ACC112 (cell line): ENCODE measurements around the gene ACTA1.
A peak's percentile ranks its signal among the peaks of the same experiment; 100 is the strongest.
"Not testable (repeated sequence)": the region's sequence is repeated elsewhere in the genome, so short reads cannot be mapped to it uniquely, and the experiment has no call there.

ENCODE experiments used
- H2AFZ ChIP-seq: fragments of 200-600 bp; sonication (generic); one replicate; pipeline ENCODE4 v1.6.0; 2017; ENCODE audit warnings: antibody characterized with exemption, low read length; ENCODE audit not compliant: unreplicated experiment
- H3K27ac ChIP-seq: fragments of 200-600 bp; sonication (generic); 2 replicates; pipeline ENCODE4 v1.5.1; 2014; ENCODE audit warnings: low read depth, mild to moderate bottlenecking, antibody characterized with exemption, low read length, moderate library complexity
- H3K27me3 ChIP-seq: fragments of 200-600 bp; sonication (generic); 2 replicates; pipeline ENCODE4 v1.6.1; 2014; ENCODE audit warnings: mild to moderate bottlenecking, antibody characterized with exemption, low read length, moderate library complexity, mixed read lengths; ENCODE audit not compliant: insufficient read depth
- H3K36me3 ChIP-seq: fragments of 200-600 bp; sonication (generic); 2 replicates; pipeline ENCODE4 v1.6.1; 2016; ENCODE audit warnings: mild to moderate bottlenecking, antibody characterized with exemption, low read length, moderate library complexity, mixed read lengths; ENCODE audit not compliant: insufficient read depth
- H3K4me1 ChIP-seq: fragments of 200-600 bp; sonication (generic); one replicate; pipeline ENCODE4 v1.6.1; 2016; ENCODE audit warnings: low read length, mixed read lengths; ENCODE audit not compliant: insufficient read depth, unreplicated experiment, control insufficient read depth
- H3K4me3 ChIP-seq: fragments of 200-600 bp; sonication (generic); 2 replicates; pipeline ENCODE4 v1.5.1; 2014; ENCODE audit warnings: mild to moderate bottlenecking, low read depth, low read length
- H3K79me2 ChIP-seq: fragments of 200-600 bp; sonication (generic); one replicate; pipeline ENCODE4 v1.6.0; 2016; ENCODE audit warnings: low read length; ENCODE audit not compliant: control insufficient read depth, unreplicated experiment, insufficient read depth

The ACTA1 gene

GRCh38 chr1:229409616-229410369 lies 24.1 kb downstream of the ACTA1 start:
- Histone ChIP-seq H3K36me3 (no peaks in the 10 kb centered on the region), H2AFZ (no peak overlapping the region), H3K27ac (no peak overlapping the region), H3K27me3 (peaks cover 40% of the 10 kb centered on the region), H3K4me3 (no peak overlapping the region), H3K79me2 (no peaks in the 10 kb centered on the region), H3K4me1 (peaks cover 11% of the 10 kb centered on the region)

GRCh38 chr1:229408458-229409037 lies 25.3 kb downstream of the ACTA1 start:
- peaks cover 48% of the 10 kb centered on the region for H3K27me3 ChIP-seq
- no peak overlapping the region for H3K27ac ChIP-seq
- H3K4me1 ChIP-seq = peaks cover 11% of the 10 kb centered on the region
- no peaks in the 10 kb centered on the region for H3K79me2 ChIP-seq
- H3K36me3 ChIP-seq = no peaks in the 10 kb centered on the region
- no peak overlapping the region for H3K4me3 ChIP-seq
- H2AFZ ChIP-seq = no peak overlapping the region

GRCh38 chr1:229407206-229408026 lies 26.5 kb downstream of the ACTA1 start:
- H3K4me3 ChIP-seq = peak overlapping the region; percentile 39; the same call in 1 of the 2 replicates

GRCh38 chr1:229406798-229407197 lies 27.1 kb downstream of the ACTA1 start:
- 0 out of 2 replicates have a peak overlapping the region, but pooled peaks have one; percentile 39 for H3K4me3 ChIP-seq
- H3K27me3 ChIP-seq = peaks cover 64% of the 10 kb centered on the region
- H3K79me2 ChIP-seq = no peaks in the 10 kb centered on the region
- peaks cover 11% of the 10 kb centered on the region for H3K4me1 ChIP-seq
- H2AFZ ChIP-seq = no peak overlapping the region
- H3K27ac ChIP-seq = no peak overlapping the region
- no peaks in the 10 kb centered on the region for H3K36me3 ChIP-seq

More at GRCh38 chr1:229407206-229408026, 26.5 kb downstream of the ACTA1 start:
- no peak overlapping the region for H2AFZ ChIP-seq
- H3K27ac ChIP-seq = no peak overlapping the region
- no peaks in the 10 kb centered on the region for H3K36me3 ChIP-seq
- H3K79me2 ChIP-seq = no peaks in the 10 kb centered on the region
- H3K27me3 ChIP-seq = peaks cover 59% of the 10 kb centered on the region
- H3K4me1 ChIP-seq = peaks cover 11% of the 10 kb centered on the region

GRCh38 chr1:229403573-229403972 lies 30.3 kb downstream of the ACTA1 start:
- H3K27me3 ChIP-seq = peaks cover 76% of the 10 kb centered on the region
- H3K36me3 ChIP-seq = no peaks in the 10 kb centered on the region
- H3K27ac ChIP-seq = no peak overlapping the region
- H3K4me1 ChIP-seq = no peaks in the 10 kb centered on the region
- H2AFZ ChIP-seq = no peak overlapping the region
- no peak overlapping the region for H3K4me3 ChIP-seq
- no peaks in the 10 kb centered on the region for H3K79me2 ChIP-seq

GRCh38 chr1:229402993-229403392 lies 30.9 kb downstream of the ACTA1 start:
- H3K4me3 ChIP-seq = no peak overlapping the region
- no peaks in the 10 kb centered on the region for H3K36me3 ChIP-seq
- no peak overlapping the region for H2AFZ ChIP-seq
- H3K79me2 ChIP-seq = no peaks in the 10 kb centered on the region
- no peak overlapping the region for H3K27ac ChIP-seq
- H3K4me1 ChIP-seq = no peaks in the 10 kb centered on the region
- H3K27me3 ChIP-seq = peaks cover 72% of the 10 kb centered on the region

- H3K27me3 ChIP-seq = peaks cover 66% of the 10 kb centered on the region
- not testable (repeated sequence) for H2AFZ ChIP-seq, H3K79me2 ChIP-seq, H3K27ac ChIP-seq, H3K4me1 ChIP-seq, H3K36me3 ChIP-seq, H3K4me3 ChIP-seq
These were observed 31.6 kb downstream of the ACTA1 start for GRCh38 chr1:229402329-229402728.

- no peak overlapping the region for H2AFZ ChIP-seq
- H3K79me2 ChIP-seq = no peaks in the 10 kb centered on the region
- no peaks in the 10 kb centered on the region for H3K4me1 ChIP-seq
These were observed 36.1 kb downstream of the ACTA1 start for GRCh38 chr1:229397762-229398161.

GRCh38 chr1:229396585-229397206 lies 37.2 kb downstream of the ACTA1 start:
- Histone ChIP-seq H3K4me1 (no peaks in the 10 kb centered on the region), H3K36me3 (no peaks in the 10 kb centered on the region), H2AFZ (no peak overlapping the region), H3K79me2 (no peaks in the 10 kb centered on the region), H3K4me3 (no peak overlapping the region), H3K27me3 (peaks cover 38% of the 10 kb centered on the region), H3K27ac (no peak overlapping the region)

More at GRCh38 chr1:229397762-229398161, 36.1 kb downstream of the ACTA1 start:
- H3K27ac ChIP-seq = no peak overlapping the region
- no peak overlapping the region for H3K4me3 ChIP-seq
- H3K27me3 ChIP-seq = peaks cover 47% of the 10 kb centered on the region
- H3K36me3 ChIP-seq = no peaks in the 10 kb centered on the region

- not testable (repeated sequence) for H3K27ac ChIP-seq, H3K36me3 ChIP-seq
These were observed 39.4 kb downstream of the ACTA1 start for GRCh38 chr1:229394517-229394916.

More at GRCh38 chr1:229394517-229394916, 39.4 kb downstream of the ACTA1 start:
- H3K4me1 ChIP-seq, H3K4me3 ChIP-seq, H2AFZ ChIP-seq, H3K79me2 ChIP-seq: not testable (repeated sequence)
- peaks cover 28% of the 10 kb centered on the region for H3K27me3 ChIP-seq
